Activated CD4-positive, alpha-beta T cell treated with anti-CD3 and anti-CD28 coated beads, Interleukin-2, amount 50 U/mL, for 4 hours (primary cell): ENCODE data around the gene SPRING1.
"Not testable (repeated sequence)": the region's sequence is repeated elsewhere in the genome, so short reads cannot be mapped to it uniquely, and the experiment has no call there.

Experiments used
- DNase-seq, 2 experiments: peaks; one replicate each; pipeline ENCODE4 v3.0.0-alpha.2; 2020

The SPRING1 gene

GRCh38 chr12:116737774-116738657 lies at the start of gene SPRING1, which contains the start of gene RNFT2:
SPRING1 (minus strand) TSS chr12:116738069; CDS start chr12:116737900, 169 bp downstream.
RNFT2 (plus strand) TSS chr12:116738315; CDS start chr12:116740498, 2,183 bp downstream.
- peak; percentile 98 for DNase-seq

- no peak for DNase-seq
These were observed 46.4 kb upstream of the SPRING1 start for GRCh38 chr12:116784238-116784612.

GRCh38 chr12:116783525-116784237 lies 45.8 kb upstream of the SPRING1 start:
- DNase-seq: no peak

- no peak for DNase-seq
These were observed 43.1 kb upstream of the SPRING1 start for GRCh38 chr12:116780942-116781341.

GRCh38 chr12:116779597-116779996 lies 41.7 kb upstream of the SPRING1 start:
- no peak for DNase-seq

- DNase-seq: no peak
These were observed 39.4 kb upstream of the SPRING1 start for GRCh38 chr12:116777245-116777644.

- no peak for DNase-seq
These were observed 36.2 kb upstream of the SPRING1 start for GRCh38 chr12:116774020-116774419.

- DNase-seq: no peak
These were observed 35.4 kb upstream of the SPRING1 start for GRCh38 chr12:116773276-116773731.

- no peak for DNase-seq
These were observed 33.8 kb upstream of the SPRING1 start for GRCh38 chr12:116771651-116772050.

- no peak for DNase-seq
These were observed 28.9 kb upstream of the SPRING1 start for GRCh38 chr12:116766746-116767145.

- DNase-seq: no peak
These were observed 28.4 kb upstream of the SPRING1 start for GRCh38 chr12:116766285-116766684.

- no peak for DNase-seq
These were observed 27.4 kb upstream of the SPRING1 start for GRCh38 chr12:116765271-116765670.

- DNase-seq: no peak
These were observed 23.6 kb upstream of the SPRING1 start for GRCh38 chr12:116761499-116761898.

- DNase-seq: no peak
These were observed 22.8 kb upstream of the SPRING1 start for GRCh38 chr12:116760622-116761020.

- DNase-seq: peak in 1 of 2 experiments; percentile 6
These were observed 22.1 kb upstream of the SPRING1 start for GRCh38 chr12:116759783-116760621.

- not testable (repeated sequence) for DNase-seq
These were observed 16.9 kb upstream of the SPRING1 start for GRCh38 chr12:116754783-116755182.

- DNase-seq: not testable (repeated sequence)
These were observed 16.2 kb upstream of the SPRING1 start for GRCh38 chr12:116754097-116754496.

- DNase-seq: no peak
These were observed 12.4 kb upstream of the SPRING1 start for GRCh38 chr12:116750298-116750697.

GRCh38 chr12:116749884-116750283 lies 12.0 kb upstream of the SPRING1 start:
- no peak for DNase-seq

- no peak for DNase-seq
These were observed 7.7 kb upstream of the SPRING1 start for GRCh38 chr12:116745554-116745953.

- DNase-seq: no peak
These were observed 6.9 kb upstream of the SPRING1 start for GRCh38 chr12:116744766-116745165.

GRCh38 chr12:116742787-116743186 lies 4.9 kb upstream of the SPRING1 start:
- DNase-seq: not testable (repeated sequence)

- DNase-seq: no peak
These were observed 1.6 kb upstream of the SPRING1 start for GRCh38 chr12:116739381-116739887.
